Measurements from ENCODE around the gene NAT8L. TPM values are rescaled to one million over a fixed set of nuclear protein-coding genes. Genes with fewer than 3 reads are reported as not detected.
A peak's percentile ranks its signal among the peaks of the same experiment; 100 is the strongest.

The NAT8L gene
- total and polyA plus RNA-seq, 2 donors: 0.09 to 0.43 TPM

GRCh38 chr4:2049811-2050210, 9.3 kb upstream of the NAT8L start:
- Histone ChIP-seq H3K4me1 (ENCODE audit: control insufficient read depth in 2 of 2, insufficient read depth in 2 of 2, low read length in 2 of 2) (no peaks in the 10 kb centered on the region), H3K9me3 (ENCODE audit: control insufficient read depth in 2 of 2, insufficient read depth in 1 of 2, low read length in 1 of 2) (no peaks in the 10 kb centered on the region), H3K27me3 (ENCODE audit: control insufficient read depth in 2 of 2, insufficient read depth in 1 of 2, low read length in 1 of 2) (peaks cover 26 to 88% of the 10 kb centered on the region in 2 donors), H3K36me3 (ENCODE audit: control insufficient read depth in 2 of 2, insufficient read depth in 2 of 2, low read length in 1 of 2) (no peaks in the 10 kb centered on the region), H3K4me3 (ENCODE audit: low read length in 2 of 2) (no peak overlapping the region), H3K27ac (ENCODE audit: low read depth in 1 of 2, low read length in 1 of 2) (no peak overlapping the region)
- no peak for DNase-seq (ENCODE audit: low read depth in 6 of 9, low spot score in 9 of 9)
- WGBS: 96% methylated on average over 7 of the region's 7 CpGs

GRCh38 chr4:2051086-2051485, 8.0 kb upstream of the NAT8L start:
- DNase-seq (ENCODE audit: low read depth in 6 of 9, low spot score in 9 of 9): no peak
- Histone ChIP-seq H3K36me3 (ENCODE audit: control insufficient read depth in 2 of 2, insufficient read depth in 2 of 2, low read length in 1 of 2) (no peaks in the 10 kb centered on the region), H3K4me1 (ENCODE audit: control insufficient read depth in 2 of 2, insufficient read depth in 2 of 2, low read length in 2 of 2) (no peaks in the 10 kb centered on the region), H3K4me3 (ENCODE audit: low read length in 2 of 2) (no peak overlapping the region), H3K27ac (ENCODE audit: low read depth in 1 of 2, low read length in 1 of 2) (no peak overlapping the region), H3K27me3 (ENCODE audit: control insufficient read depth in 2 of 2, insufficient read depth in 1 of 2, low read length in 1 of 2) (peaks cover 25 to 86% of the 10 kb centered on the region in 2 donors), H3K9me3 (ENCODE audit: control insufficient read depth in 2 of 2, insufficient read depth in 1 of 2, low read length in 1 of 2) (no peaks in the 10 kb centered on the region)
- WGBS: 84% methylated on average over 10 of the region's 10 CpGs

GRCh38 chr4:2054217-2054616, 4.9 kb upstream of the NAT8L start:
- H3K4me1 ChIP-seq (ENCODE audit: control insufficient read depth in 2 of 2, insufficient read depth in 2 of 2, low read length in 2 of 2): peaks cover 3% of the 10 kb centered on the region in 2 donors
- H3K4me3 ChIP-seq (ENCODE audit: low read length in 2 of 2): no peak overlapping the region
- DNase-seq (ENCODE audit: low read depth in 6 of 9, low spot score in 9 of 9): no peak
- H3K9me3 ChIP-seq (ENCODE audit: control insufficient read depth in 2 of 2, insufficient read depth in 1 of 2, low read length in 1 of 2): no peaks in the 10 kb centered on the region
- no peak overlapping the region for H3K27ac ChIP-seq (ENCODE audit: low read depth in 1 of 2, low read length in 1 of 2)
- H3K36me3 ChIP-seq (ENCODE audit: control insufficient read depth in 2 of 2, insufficient read depth in 2 of 2, low read length in 1 of 2): no peaks in the 10 kb centered on the region
- peaks cover 36 to 84% of the 10 kb centered on the region in 2 donors for H3K27me3 ChIP-seq (ENCODE audit: control insufficient read depth in 2 of 2, insufficient read depth in 1 of 2, low read length in 1 of 2)
- 76% methylated on average over 6 of the region's 6 CpGs for WGBS

- no peaks in the 10 kb centered on the region for H3K9me3 ChIP-seq (ENCODE audit: control insufficient read depth in 2 of 2, insufficient read depth in 1 of 2, low read length in 1 of 2)
- no peak for DNase-seq (ENCODE audit: low read depth in 6 of 9, low spot score in 9 of 9)
- peaks cover 53 to 83% of the 10 kb centered on the region in 2 donors for H3K27me3 ChIP-seq (ENCODE audit: control insufficient read depth in 2 of 2, insufficient read depth in 1 of 2, low read length in 1 of 2)
- no peak overlapping the region for H3K4me3 ChIP-seq (ENCODE audit: low read length in 2 of 2)
- 71% methylated on average over 26 of the region's 26 CpGs for WGBS
- no peaks in the 10 kb centered on the region for H3K36me3 ChIP-seq (ENCODE audit: control insufficient read depth in 2 of 2, insufficient read depth in 2 of 2, low read length in 1 of 2)
- H3K27ac ChIP-seq (ENCODE audit: low read depth in 1 of 2, low read length in 1 of 2): no peak overlapping the region
- H3K4me1 ChIP-seq (ENCODE audit: control insufficient read depth in 2 of 2, insufficient read depth in 2 of 2, low read length in 2 of 2): peaks cover 3% of the 10 kb centered on the region in 2 donors
These were observed 1.6 kb upstream of the NAT8L start for GRCh38 chr4:2057382-2058065.

GRCh38 chr4:2058264-2059045, 672 bp upstream of the NAT8L start:
- no peaks in the 10 kb centered on the region for H3K36me3 ChIP-seq (ENCODE audit: control insufficient read depth in 2 of 2, insufficient read depth in 2 of 2, low read length in 1 of 2)
- H3K27me3 ChIP-seq (ENCODE audit: control insufficient read depth in 2 of 2, insufficient read depth in 1 of 2, low read length in 1 of 2): peaks cover 53 to 85% of the 10 kb centered on the region in 2 donors
- H3K4me1 ChIP-seq (ENCODE audit: control insufficient read depth in 2 of 2, insufficient read depth in 2 of 2, low read length in 2 of 2): peaks cover 3% of the 10 kb centered on the region in 2 donors
- H3K4me3 ChIP-seq (ENCODE audit: low read length in 2 of 2): peak overlapping the region in 1 of 2 donors; percentile 44
- DNase-seq (ENCODE audit: low read depth in 6 of 9, low spot score in 9 of 9): peak in 3 of 9 donors; percentile 7 to 38 (median 23)
- H3K27ac ChIP-seq (ENCODE audit: low read depth in 1 of 2, low read length in 1 of 2): no peak overlapping the region
- 2% methylated on average over 91 of the region's 93 CpGs for WGBS
- no peaks in the 10 kb centered on the region for H3K9me3 ChIP-seq (ENCODE audit: control insufficient read depth in 2 of 2, insufficient read depth in 1 of 2, low read length in 1 of 2)

GRCh38 chr4:2059726-2060602, 837 bp downstream of the NAT8L start:
- Histone ChIP-seq H3K36me3 (ENCODE audit: control insufficient read depth in 2 of 2, insufficient read depth in 2 of 2, low read length in 1 of 2) (no peaks in the 10 kb centered on the region), H3K27ac (ENCODE audit: low read depth in 1 of 2, low read length in 1 of 2) (no peak overlapping the region), H3K4me1 (ENCODE audit: control insufficient read depth in 2 of 2, insufficient read depth in 2 of 2, low read length in 2 of 2) (peaks cover 3% of the 10 kb centered on the region in 2 donors), H3K27me3 (ENCODE audit: control insufficient read depth in 2 of 2, insufficient read depth in 1 of 2, low read length in 1 of 2) (peaks cover 53 to 75% of the 10 kb centered on the region in 2 donors), H3K9me3 (ENCODE audit: control insufficient read depth in 2 of 2, insufficient read depth in 1 of 2, low read length in 1 of 2) (no peaks in the 10 kb centered on the region), H3K4me3 (ENCODE audit: low read length in 2 of 2) (peak overlapping the region in 1 of 2 donors; percentile 44)
- DNase-seq (ENCODE audit: low read depth in 6 of 9, low spot score in 9 of 9): no peak
- 6% methylated on average over 102 of the region's 102 CpGs for WGBS

GRCh38 chr4:2060611-2061185, 1.6 kb downstream of the NAT8L start:
- no peak overlapping the region for H3K27ac ChIP-seq (ENCODE audit: low read depth in 1 of 2, low read length in 1 of 2)
- peaks cover 3% of the 10 kb centered on the region in 2 donors for H3K4me1 ChIP-seq (ENCODE audit: control insufficient read depth in 2 of 2, insufficient read depth in 2 of 2, low read length in 2 of 2)
- H3K27me3 ChIP-seq (ENCODE audit: control insufficient read depth in 2 of 2, insufficient read depth in 1 of 2, low read length in 1 of 2): peaks cover 53 to 69% of the 10 kb centered on the region in 2 donors
- no peak overlapping the region for H3K4me3 ChIP-seq (ENCODE audit: low read length in 2 of 2)
- WGBS: 70% methylated on average over 54 of the region's 54 CpGs
- no peaks in the 10 kb centered on the region for H3K36me3 ChIP-seq (ENCODE audit: control insufficient read depth in 2 of 2, insufficient read depth in 2 of 2, low read length in 1 of 2)
- no peak for DNase-seq (ENCODE audit: low read depth in 6 of 9, low spot score in 9 of 9)
- H3K9me3 ChIP-seq (ENCODE audit: control insufficient read depth in 2 of 2, insufficient read depth in 1 of 2, low read length in 1 of 2): no peaks in the 10 kb centered on the region

- WGBS: 91% methylated on average over 42 of the region's 42 CpGs
- H3K27me3 ChIP-seq (ENCODE audit: control insufficient read depth in 2 of 2, insufficient read depth in 1 of 2, low read length in 1 of 2): peaks cover 51 to 62% of the 10 kb centered on the region in 2 donors
- H3K9me3 ChIP-seq (ENCODE audit: control insufficient read depth in 2 of 2, insufficient read depth in 1 of 2, low read length in 1 of 2): no peaks in the 10 kb centered on the region
- no peaks in the 10 kb centered on the region for H3K36me3 ChIP-seq (ENCODE audit: control insufficient read depth in 2 of 2, insufficient read depth in 2 of 2, low read length in 1 of 2)
- H3K4me3 ChIP-seq (ENCODE audit: low read length in 2 of 2): no peak overlapping the region
- no peak overlapping the region for H3K27ac ChIP-seq (ENCODE audit: low read depth in 1 of 2, low read length in 1 of 2)
- no peak for DNase-seq (ENCODE audit: low read depth in 6 of 9, low spot score in 9 of 9)
- peaks cover 3% of the 10 kb centered on the region in 2 donors for H3K4me1 ChIP-seq (ENCODE audit: control insufficient read depth in 2 of 2, insufficient read depth in 2 of 2, low read length in 2 of 2)
These were observed 2.3 kb downstream of the NAT8L start for GRCh38 chr4:2061186-2062131.

Measured in thymus (tissue), 11 donors.